HG03045 (cell line): ENCODE measurements around the gene CD58.

Experiments used
- ATAC-seq: cut with Tn5 transposase; IDR thresholded peaks from one replicate; pipeline ENCODE4 v1.9.1; 2021; ENCODE audit warnings: mild to moderate bottlenecking, moderate library complexity; ENCODE audit not compliant: unreplicated experiment

CD58 gene

DNA sequence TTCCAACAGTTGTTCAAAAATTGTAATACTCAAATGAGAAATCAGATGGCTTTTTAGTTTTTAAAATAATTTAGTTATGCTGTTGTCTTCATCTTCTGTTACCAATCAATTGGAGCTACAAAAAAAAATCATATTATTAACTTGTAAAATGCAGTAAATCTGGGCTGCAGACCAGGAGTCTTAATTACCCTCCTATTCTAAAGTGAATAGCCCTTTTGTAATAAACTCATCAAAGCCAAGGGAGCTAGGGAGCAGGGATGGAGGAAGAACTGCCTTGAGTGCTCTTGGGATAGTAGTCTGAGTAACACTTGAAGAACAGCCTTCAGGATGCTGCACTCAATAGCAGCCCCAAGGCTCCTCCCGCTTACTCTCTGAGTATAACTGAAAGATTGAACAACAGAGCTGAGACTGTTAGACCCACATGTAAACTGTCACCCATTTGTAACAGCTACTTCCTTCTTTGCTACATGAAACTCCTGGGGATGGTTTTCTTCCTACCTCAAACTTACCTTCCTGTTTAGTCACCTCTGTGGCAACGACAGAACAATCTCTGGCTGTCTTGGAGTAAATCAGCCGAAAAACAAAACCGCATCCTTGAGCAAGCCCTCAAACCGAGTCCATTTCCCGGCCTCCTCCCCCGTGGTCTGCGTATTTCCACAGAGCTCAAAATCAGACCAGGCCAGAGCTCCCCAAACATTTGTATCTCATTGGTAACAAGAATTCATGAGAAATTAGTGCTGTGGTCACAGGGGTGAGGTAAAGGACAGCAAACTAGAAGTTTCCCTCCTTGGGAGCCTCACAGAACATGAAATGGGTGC lies 55.9 kb downstream of the CD58 start:
- ATAC-seq, result peak; percentile 63

- ATAC-seq, result no peak
Observed at GRCh38 chr1:116513956-116514355, 56.9 kb downstream of the CD58 start.

- ATAC-seq, result no peak
Observed at GRCh38 chr1:116511459-116512019, 59.3 kb downstream of the CD58 start.

GRCh38 chr1:116510361-116510760 lies 60.5 kb downstream of the CD58 start:
- ATAC-seq, result no peak

- ATAC-seq, result no peak
Observed at GRCh38 chr1:116508984-116509980, 61.5 kb downstream of the CD58 start.

DNA sequence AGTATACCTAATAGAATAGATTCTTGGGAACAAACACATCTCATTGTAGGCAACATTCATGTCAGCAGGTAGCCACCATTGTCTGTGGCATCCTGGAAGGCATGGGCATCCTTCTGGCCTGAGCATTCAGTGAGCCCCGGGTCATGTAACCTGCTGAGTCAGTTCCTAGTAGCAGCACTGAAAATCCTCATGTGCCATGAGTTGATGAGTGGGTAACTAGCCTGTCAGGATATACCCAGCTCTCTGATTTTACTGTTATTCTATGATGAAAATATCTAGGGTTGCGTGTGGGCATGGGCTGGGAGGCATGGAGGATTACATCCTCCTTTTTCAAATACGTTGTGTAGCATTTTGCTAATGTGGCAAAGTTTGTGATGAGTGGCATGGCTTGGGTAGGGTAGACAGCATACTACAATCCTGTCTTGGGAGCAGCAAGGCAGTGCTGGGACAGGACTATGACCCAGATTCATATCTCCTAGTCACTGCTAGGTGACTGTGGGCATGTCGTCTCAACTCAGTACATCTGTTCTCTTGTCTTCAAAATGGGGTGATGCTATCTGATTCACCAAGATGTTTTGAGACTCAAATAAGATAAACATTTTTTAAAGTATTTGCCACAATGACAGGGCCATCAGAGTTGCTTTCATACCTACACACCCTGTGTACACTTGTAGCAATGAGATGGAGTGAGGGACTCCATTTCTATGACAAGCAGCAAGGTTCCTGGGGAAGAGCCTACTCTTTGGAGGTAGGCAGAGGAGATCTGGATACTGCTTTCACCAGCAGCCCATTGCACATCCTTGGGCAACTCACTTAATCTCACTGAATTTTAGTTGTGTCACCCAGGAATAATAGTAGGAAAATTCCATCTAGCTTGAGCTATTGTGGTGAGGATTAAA lies 62.5 kb downstream of the CD58 start:
- ATAC-seq, result no peak

DNA sequence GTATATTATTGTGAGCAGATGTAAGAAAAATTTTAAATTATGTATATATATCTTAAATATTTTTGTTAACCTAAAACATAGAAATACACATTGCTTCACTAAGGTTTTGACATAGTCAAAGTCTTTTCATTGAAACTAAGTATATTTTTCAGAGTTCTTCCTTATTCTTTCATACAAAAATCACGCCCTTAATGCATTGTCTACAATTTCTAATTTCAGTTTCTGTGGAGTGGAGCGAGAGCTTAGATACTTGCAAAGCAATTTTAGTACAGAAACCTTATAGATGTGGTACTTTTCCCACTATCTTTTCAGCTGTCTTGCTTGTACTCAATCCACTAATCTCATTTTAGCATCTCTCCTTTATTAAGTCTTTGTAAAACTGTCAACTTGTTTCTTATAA lies 63.2 kb downstream of the CD58 start:
- ATAC-seq, result no peak

DNA sequence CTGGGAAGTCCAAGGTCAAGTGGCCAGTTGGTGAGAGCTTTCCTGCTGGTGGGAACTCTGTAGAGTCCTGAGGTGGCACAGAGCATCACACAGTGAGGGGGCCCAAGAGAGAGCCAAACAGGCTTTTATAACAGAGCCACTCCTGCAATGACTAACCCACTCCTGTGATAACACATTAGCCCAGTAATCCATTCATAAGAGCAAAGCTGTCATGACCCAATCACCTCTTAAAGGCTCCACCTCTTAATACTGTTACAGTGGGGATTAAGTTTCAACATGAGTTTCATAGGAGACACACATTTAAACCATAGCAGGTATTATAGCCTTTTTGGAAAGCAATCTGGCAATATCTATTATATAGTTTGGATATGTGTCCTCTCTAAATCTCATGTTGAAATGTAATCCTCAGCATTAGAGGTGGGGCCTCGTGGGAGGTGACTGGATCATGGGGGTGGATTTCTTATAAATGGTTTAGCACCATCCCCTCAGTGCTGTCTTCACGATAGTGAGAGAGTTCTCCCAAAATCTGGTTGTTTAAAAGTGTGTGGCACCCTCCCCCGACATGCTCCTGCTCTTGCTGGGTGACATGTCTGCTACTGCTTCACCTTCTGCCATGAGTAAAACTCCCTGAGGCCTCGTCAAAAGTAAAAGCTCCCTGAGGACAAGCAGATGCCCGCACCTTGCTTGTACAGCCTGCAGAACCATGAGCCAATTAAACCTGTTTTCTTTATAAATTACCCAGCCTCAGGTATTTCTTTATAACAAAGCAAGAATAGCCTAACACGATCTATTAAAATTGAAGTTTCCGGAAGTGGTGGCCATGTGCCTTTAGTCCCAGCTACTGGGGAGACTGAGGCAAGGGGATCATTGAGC lies 64.5 kb downstream of the CD58 start:
- ATAC-seq, result no peak

DNA sequence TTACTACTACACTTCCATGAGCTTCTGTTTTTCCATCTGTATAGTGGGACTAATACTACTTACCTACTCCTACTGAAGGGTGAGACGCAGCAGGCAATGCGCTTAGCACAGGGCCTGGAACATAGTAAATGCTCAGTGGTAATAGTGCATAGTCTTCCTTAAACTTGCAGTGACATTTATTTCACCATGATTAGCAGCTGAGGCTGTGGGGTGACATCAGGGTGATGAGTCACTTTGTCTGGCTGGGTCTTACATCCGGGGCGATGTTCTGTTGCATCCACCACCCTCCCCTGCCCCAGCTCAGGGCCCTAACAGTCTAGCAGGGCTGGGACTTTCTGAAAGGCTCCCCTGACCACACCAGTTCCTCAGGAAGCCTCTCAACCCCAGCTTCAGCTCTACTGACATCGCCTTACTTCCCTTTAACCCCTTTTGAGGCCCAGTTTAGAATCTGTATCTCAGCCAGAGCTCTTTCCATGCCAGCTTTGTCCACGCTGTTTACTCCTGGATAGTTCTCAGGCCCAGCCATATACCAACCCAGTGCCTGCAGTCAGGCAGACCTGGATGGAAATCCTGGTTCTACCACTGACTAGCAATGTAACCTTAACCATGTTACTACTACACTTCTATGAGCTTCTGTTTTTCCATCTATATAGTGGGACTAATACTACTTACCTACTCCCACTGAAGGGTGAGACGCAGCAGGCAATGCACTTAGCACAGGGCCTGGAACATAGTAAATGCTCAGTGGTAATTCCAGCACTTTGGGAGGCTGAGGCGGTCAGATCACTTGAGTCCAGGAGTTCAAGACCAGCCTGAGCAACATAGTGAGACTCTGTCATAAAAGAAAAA lies 66.3 kb downstream of the CD58 start:
- ATAC-seq, result peak; percentile 88

DNA sequence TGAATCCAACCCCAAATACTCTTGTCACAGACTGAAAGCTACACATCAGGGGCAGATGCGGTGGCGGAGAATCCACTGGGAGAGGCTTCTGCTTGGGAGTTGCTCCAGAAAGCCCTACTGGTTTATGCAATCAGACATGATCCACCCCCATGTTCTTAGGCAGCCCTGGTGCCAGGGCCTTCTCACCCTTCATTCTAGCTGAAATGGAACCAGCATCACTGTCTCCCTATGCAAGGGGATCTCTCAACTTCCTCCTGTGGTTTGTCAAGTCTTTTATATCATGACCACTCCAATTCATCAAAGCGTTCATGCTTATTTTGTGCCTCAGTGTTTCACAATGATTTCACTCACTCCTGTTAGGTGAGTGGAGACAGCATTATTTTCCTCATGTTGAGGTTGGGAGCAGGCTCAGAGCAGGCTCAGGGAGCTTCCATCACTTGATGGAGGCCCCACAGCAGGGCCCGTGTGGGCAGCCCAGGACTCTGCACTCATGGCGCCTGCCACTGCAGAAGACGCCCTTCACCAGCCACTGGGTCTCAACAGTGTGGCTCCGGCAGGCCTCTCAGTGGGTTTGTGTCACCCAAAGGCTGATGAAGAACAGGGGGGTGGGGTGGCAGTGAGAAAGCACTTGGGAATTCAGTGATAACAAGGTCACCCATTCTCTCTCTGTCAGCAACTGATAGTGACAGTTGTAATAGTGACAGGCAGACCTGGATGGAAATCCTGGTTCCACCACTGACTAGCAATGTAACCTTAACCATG lies 67.1 kb downstream of the CD58 start:
- ATAC-seq, result no peak

DNA sequence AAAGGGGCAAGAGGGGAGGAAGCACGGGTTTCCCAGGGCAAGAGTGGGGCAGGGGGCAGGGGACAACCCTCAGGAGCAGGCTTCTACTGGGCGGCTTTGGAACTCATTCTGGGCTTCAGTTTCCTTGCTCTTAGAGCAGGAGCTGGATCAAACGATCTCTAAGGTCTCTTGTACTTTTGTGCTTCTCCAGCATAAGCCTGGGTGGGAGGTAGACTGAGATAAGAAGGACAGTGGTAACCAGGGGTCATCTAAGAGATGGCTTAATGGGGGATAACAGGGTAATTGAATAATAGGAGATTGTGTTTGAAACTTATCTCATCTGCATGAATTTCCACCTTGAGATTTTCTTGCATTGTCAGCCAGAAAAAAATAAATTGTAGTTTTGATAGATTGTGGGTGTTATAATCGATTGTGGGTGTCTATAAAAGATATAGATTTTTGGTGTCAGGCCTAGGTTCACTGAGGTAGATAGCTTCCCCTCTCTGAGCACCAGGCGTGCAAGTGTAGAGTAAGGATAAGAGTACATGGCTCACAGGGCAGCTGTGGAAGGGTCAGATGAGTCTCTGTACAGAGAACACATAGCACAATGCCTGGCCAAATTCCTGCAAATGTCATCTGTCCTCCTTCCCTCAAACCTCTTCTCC lies 68.0 kb downstream of the CD58 start:
- ATAC-seq, result no peak

- no peak for ATAC-seq
Observed at GRCh38 chr1:116501870-116502244, 69.0 kb downstream of the CD58 start.

- ATAC-seq, result no peak
Observed at GRCh38 chr1:116501125-116501869, 69.5 kb downstream of the CD58 start.

DNA sequence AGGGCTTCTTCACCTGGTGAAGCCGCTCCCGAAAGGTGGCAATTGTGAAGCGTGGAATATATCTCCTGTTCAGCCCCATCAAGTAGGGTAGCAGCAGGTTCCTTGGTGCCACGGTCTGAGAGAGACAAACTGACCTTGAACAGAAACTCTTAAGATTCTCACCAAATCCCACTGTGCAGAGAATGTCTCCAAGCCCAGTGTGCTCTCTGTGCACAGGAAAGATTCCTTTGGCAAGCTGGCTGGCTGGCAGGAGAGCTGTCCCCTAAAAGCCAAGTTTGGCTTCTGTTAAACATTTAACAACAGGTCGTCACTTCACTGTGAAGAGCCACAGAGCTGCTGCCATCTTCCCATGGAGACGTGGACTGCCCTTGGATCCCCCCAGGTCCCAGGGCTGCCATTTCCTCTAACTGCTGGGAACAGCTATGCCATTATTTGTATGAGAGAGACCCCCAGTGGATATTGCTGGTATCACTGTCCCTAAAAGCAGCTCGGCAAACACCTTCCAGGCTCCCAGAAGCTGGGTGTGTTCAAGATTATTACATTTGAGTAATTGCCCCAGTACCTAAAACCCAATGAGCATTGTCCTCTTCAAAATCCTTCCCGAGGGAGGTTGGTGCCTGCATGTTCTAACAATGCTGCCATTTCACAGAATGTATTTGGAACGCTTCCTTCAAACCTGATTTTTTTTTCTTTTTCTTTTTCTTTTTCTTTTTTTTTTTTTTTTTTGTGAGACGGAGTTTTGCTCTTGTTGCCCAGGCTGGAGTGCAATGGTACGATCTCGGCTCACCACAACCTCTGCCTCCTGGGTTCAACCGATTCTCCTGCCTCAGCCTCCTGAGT lies 71.8 kb downstream of the CD58 start:
- ATAC-seq, result no peak

DNA sequence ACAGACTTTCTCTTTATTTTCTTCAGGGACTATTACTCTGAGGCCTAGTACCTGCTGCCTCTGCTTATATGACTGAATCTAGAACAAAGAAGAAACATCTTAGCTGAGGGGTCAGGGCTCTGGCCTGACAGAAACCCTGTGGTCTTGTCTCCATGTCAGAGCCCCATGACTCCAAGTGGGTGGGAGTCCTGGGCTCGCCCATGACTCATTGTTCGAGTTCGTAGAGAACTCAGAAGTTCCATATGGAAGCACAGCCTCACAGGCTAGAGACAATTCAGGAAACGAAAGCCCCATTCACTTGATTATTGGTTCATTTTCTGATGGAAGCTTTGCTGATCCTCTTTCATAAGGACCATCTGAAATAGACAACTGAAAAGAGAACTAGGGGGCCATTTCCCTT lies 73.2 kb downstream of the CD58 start:
- ATAC-seq, result no peak

GRCh38 chr1:116496898-116497297 lies 73.9 kb downstream of the CD58 start:
- ATAC-seq, result no peak
